ENCODE results near the gene TNFAIP8L3.
"Not testable (repeated sequence)": the region's sequence is repeated elsewhere in the genome, so short reads cannot be mapped to it uniquely, and the experiment has no call there.

The TNFAIP8L3 gene

GRCh38 chr15:51094606-51095569, at the start of gene TNFAIP8L3:
Gene TNFAIP8L3, minus strand, starts transcription at chr15:51094906. Its CDS starts 311 bp downstream, at chr15:51094595.
- no peak for DNase-seq

GRCh38 chr15:51144021-51144532, 49.4 kb upstream of the TNFAIP8L3 start:
- DNase-seq, result no peak

- DNase-seq, result not testable (repeated sequence)
Observed at GRCh38 chr15:51140347-51140746, 45.6 kb upstream of the TNFAIP8L3 start.

GRCh38 chr15:51139091-51139490, 44.4 kb upstream of the TNFAIP8L3 start:
- no peak for DNase-seq

- no peak for DNase-seq
Observed at GRCh38 chr15:51137880-51138430, 43.2 kb upstream of the TNFAIP8L3 start.

GRCh38 chr15:51137024-51137423, 42.3 kb upstream of the TNFAIP8L3 start:
- no peak for DNase-seq

- no peak for DNase-seq
Observed at GRCh38 chr15:51135276-51135675, 40.6 kb upstream of the TNFAIP8L3 start.

GRCh38 chr15:51134416-51135199, 39.9 kb upstream of the TNFAIP8L3 start:
- DNase-seq, result no peak

GRCh38 chr15:51133140-51133765, 38.5 kb upstream of the TNFAIP8L3 start:
- no peak for DNase-seq

- no peak for DNase-seq
Observed at GRCh38 chr15:51132384-51133139, 37.9 kb upstream of the TNFAIP8L3 start.

- no peak for DNase-seq
Observed at GRCh38 chr15:51131596-51132290, 37.0 kb upstream of the TNFAIP8L3 start.

- DNase-seq, result no peak
Observed at GRCh38 chr15:51130344-51130743, 35.6 kb upstream of the TNFAIP8L3 start.

- DNase-seq, result no peak
Observed at GRCh38 chr15:51129535-51130188, 35.0 kb upstream of the TNFAIP8L3 start.

GRCh38 chr15:51128701-51129100, 34.0 kb upstream of the TNFAIP8L3 start:
- DNase-seq, result no peak

GRCh38 chr15:51126842-51127241, 32.1 kb upstream of the TNFAIP8L3 start:
- no peak for DNase-seq

- DNase-seq, result not testable (repeated sequence)
Observed at GRCh38 chr15:51123002-51123401, 28.3 kb upstream of the TNFAIP8L3 start.

GRCh38 chr15:51121631-51122225, 27.0 kb upstream of the TNFAIP8L3 start:
- no peak for DNase-seq

- DNase-seq, result no peak
Observed at GRCh38 chr15:51121118-51121517, 26.4 kb upstream of the TNFAIP8L3 start.

GRCh38 chr15:51119120-51119519, 24.4 kb upstream of the TNFAIP8L3 start:
- DNase-seq, result no peak

GRCh38 chr15:51117270-51117669, 22.6 kb upstream of the TNFAIP8L3 start:
- DNase-seq, result no peak

Measured in DMS153 (cell line).